VCaP (cell line): ENCODE data around the gene ABTB2.

Experiments used
- H3K27ac ChIP-seq: fragments of 450-650 bp; 2 replicates; pipeline ENCODE4 v1.5.1; 2017
- TF ChIP-seq, protein P1 (sequence below): fragments of 450-650 bp; conservative IDR thresholded peaks from 2 replicates; pipeline ENCODE4 v1.5.1; 2017; ENCODE audit warnings: mild to moderate bottlenecking, moderate library complexity

ABTB2 gene

DNA sequence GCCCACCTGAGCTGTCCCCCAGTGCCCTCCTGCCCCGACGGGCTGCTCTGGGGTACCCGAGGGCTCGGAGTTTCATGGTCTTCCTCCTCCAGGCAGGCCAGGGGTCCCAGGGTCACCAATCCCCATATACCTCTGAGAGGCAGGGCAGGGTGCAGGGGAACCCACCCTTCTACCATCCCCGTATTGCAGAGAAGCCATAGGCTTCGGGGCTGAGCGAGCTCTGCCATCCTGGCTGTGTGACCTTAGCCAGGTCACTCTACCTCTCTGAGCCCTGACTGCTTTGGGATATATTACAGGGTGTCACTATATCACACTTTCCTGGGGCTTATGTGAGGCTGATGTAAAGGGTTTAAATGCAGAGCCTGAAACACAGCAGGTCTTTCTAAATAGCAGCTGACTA, 195.0 kb downstream of the ABTB2 start:
- TF ChIP-seq, protein P1, sequence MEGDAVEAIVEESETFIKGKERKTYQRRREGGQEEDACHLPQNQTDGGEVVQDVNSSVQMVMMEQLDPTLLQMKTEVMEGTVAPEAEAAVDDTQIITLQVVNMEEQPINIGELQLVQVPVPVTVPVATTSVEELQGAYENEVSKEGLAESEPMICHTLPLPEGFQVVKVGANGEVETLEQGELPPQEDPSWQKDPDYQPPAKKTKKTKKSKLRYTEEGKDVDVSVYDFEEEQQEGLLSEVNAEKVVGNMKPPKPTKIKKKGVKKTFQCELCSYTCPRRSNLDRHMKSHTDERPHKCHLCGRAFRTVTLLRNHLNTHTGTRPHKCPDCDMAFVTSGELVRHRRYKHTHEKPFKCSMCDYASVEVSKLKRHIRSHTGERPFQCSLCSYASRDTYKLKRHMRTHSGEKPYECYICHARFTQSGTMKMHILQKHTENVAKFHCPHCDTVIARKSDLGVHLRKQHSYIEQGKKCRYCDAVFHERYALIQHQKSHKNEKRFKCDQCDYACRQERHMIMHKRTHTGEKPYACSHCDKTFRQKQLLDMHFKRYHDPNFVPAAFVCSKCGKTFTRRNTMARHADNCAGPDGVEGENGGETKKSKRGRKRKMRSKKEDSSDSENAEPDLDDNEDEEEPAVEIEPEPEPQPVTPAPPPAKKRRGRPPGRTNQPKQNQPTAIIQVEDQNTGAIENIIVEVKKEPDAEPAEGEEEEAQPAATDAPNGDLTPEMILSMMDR, result no peak

DNA sequence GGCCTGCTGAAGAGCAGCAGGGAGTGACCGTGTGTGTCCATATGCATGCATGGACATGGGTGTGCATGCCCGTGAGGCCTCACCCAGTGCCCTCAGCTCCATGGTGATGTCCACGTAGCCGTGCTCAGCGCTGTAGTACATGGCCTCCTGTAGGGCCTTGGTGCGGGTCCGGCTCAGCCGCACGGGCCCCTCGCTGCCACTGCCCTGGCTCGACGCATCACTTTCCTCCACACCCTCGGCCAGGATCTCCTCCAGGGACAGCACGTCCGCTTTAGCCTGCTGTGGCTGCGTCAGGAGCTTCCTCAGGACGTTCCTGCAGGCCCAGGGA, 195.4 kb downstream of the ABTB2 start:
- no peak overlapping the region for H3K27ac ChIP-seq

More for the DNA sequence above, 195.0 kb downstream of the ABTB2 start:
- H3K27ac ChIP-seq, result no peak overlapping the region

DNA sequence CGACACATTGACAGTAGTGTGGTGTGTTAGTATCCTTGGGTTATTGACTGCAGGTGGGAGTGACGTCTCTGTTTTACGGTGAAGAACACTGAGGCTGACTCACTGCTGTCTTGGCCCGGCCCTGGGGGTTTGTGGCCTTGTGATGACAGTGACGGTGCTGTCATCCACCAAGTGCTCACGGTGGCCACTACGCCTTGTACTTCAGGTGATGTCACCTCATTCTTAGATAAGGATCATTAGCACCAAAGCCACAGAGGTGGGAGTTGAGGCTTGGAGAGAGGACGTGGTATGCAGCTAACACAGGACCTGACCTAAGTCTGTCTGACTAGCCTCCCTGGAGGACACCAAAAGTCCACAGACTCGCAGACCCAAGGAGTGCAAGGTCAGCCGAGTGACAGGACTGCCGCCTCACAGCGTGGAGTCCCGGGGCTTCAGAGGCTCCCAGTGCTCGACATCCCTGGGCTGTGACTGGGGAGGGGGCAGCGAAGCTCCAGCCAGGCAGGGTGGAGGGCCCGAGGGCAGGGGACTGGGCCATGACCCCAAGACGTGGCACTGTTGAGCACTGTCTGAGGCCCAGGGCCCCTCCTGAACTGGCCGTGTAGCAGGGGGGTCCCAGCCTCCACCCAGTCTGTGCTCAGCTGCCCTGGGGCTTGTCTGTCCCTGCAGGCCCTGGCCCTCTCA, 195.9 kb downstream of the ABTB2 start:
- TF ChIP-seq, protein P1, result no peak
- no peak overlapping the region for H3K27ac ChIP-seq

More for the DNA sequence above, 195.4 kb downstream of the ABTB2 start:
- TF ChIP-seq, protein P1, result no peak

DNA sequence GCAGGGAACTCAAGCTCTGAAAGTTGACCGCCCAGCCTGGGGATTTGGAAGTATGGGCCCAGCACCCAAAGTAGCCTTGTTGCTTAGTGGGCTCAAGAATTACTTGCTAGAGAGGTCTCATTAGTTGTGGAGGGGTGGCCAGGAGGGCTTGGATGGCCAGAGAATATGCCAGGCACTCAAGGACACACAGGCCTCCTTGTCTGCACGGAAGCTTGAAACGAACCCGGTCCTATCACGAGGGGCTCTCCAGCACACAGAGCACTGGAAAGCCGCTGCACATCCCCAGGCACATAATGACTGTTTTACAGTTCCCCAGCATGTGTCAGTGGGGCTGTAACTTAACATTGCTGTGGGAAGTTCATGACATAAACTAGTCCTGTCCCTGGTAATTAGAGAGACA, 196.4 kb downstream of the ABTB2 start:
- TF ChIP-seq, protein P1, result no peak
- no peak overlapping the region for H3K27ac ChIP-seq

DNA sequence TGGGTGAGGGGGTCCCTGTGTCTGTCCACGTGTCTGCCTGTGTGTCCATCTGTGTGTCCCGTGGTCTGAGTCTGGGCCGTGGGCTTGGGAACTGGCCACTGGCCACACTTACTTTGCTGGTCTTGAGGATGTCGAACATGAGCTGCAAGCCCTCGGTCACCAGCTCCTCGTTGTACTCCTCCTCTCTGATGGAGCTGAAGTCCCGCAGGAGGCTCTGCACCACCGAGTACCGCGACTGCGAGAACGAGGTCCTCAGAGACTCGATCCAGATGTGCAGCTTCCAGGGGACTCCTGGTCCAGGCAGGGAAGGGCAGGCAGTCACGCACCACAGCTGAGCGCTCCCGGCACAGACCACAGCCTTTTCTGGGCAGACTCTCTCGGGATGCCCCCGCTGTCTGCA, 197.0 kb downstream of the ABTB2 start:
- no peak overlapping the region for H3K27ac ChIP-seq
- TF ChIP-seq, protein P1, result no peak

DNA sequence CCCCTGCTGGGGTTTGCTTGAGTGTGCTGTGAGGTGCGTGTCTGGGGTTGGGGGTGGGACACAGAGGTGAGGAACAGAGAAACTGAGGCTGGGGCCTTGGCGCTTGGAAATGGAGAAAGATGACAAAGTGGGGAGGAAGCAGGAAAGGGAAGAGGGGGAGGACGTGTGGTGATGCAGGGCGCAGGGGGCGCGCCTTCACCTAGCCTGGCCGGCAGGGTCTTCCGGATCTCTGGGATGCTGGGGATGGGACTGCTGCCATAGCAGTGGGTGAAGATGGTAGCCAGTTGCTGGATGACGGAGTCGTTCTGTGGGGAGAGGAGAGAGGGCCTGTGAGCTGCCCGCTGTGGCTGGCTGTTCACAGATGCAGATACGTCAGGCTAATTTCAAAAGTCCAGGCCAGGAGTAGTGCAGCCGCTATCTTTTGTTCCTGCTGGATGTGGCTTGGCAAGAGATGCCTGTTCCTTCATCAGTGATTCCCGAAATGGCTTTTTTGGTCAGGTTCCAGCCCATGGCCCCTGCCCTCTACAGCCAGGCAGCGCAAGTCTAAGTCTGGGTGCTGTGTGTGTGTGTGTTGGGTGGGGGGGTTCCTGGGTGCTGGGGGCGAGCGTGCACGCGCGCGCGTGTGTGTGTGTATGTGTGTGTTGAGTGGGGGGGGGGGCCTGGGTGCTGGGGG, 197.6 kb downstream of the ABTB2 start:
- no peak overlapping the region for H3K27ac ChIP-seq
- TF ChIP-seq, protein P1, result no peak

DNA sequence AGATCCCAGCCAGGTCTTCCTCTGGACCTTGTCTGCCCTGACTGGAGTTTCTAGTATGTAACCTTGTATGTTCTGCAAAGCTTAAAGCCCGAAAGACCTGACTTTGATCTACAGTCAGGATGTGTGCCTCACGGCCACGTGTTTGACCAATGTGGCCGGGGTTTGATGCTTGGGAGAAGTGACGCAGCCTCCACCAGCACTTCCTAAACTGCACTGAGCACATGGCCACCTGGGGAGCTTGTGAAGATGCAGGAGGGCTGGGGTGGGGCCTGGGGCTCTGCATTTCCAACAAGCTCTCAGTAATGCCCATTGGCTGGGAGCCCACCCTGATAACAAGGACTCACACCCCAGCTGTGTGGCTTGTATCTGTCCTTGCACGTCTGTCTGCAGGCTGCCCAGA, 199.1 kb downstream of the ABTB2 start:
- no peak overlapping the region for H3K27ac ChIP-seq
- TF ChIP-seq, protein P1, result no peak
